HG03196 (cell line): ENCODE data around the gene GHSR.

Experiments
- ATAC-seq: cut with Tn5 transposase; IDR thresholded peaks from one replicate; pipeline ENCODE4 v1.9.1; 2021; ENCODE audit not compliant: unreplicated experiment

GHSR gene

DNA sequence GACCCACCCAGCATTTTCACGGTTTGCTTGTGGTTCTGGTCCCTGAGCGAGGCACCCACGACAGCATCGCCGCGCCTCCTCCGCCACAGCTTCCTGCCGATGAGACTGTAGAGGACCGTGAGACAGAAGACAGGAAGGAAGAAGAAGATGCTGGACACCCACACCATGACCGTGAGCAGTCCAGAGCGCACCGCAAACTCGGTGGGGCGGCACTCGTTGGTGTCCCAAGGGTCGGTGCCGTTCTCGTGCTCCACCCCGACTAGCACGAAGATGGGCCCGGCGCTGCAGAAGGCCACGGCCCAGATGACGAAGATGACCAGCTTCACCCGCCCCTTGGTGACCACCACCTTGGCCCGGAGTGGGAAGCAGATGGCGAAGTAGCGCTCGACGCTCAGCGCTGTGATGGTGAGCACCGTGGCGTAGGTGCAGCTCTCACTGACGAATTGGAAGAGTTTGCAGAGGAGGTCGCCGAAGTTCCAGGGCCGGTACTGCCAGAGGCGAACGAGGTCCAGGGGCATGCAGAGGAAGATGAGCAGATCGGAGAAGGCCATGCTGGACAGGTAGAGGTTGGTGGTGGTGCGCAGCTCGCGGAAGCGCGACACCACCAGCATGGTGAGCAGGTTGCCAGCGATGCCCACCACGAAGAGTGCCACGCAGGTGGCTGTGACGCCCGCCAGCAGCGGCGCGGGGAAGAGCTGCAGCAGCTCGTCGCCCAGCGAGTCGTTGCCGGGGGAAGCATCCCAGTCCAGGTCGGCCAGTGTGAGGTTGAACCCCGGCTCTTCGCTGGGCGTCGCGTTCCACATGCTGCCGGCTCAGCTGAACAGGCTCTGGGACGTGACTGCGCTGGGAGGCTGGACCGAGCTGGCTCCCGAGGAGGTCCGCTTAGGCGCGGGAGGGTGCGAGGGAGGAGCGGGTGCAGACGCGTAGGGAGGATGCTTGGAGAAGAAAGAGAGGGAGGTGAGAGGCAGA lies at the start of gene GHSR:
Gene GHSR, minus strand, starts transcription at position 846 of the 969 bp plus-strand sequence. Its CDS starts 43 bp downstream, at position 803.
- ATAC-seq: no peak

DNA sequence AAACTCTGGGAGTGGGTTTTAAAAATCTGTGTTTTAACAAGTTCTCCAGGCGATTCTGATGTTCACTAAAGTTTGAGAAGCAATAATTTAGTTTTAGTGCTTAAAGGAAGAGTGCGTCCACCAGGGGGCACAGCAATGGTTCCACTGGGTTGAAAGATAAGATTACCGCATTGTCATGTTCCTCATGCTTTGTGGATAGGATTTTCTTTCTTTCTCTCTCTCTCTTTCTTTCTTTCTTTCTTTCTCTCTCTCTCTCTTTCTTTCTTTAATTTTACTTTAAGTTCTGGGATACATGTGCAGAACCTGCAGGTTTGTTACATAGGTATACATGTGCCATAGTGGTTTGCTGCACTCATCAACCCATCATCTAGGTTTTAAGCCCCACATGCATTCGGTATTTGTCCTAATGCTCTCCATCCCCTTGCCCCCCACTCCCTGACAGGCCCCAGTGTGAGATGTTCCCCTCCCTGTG lies 42.0 kb upstream of the GHSR start:
- ATAC-seq: peak; percentile 78

- ATAC-seq: no peak
These were observed 29.9 kb upstream of the GHSR start for GRCh38 chr3:172478116-172478515.

DNA sequence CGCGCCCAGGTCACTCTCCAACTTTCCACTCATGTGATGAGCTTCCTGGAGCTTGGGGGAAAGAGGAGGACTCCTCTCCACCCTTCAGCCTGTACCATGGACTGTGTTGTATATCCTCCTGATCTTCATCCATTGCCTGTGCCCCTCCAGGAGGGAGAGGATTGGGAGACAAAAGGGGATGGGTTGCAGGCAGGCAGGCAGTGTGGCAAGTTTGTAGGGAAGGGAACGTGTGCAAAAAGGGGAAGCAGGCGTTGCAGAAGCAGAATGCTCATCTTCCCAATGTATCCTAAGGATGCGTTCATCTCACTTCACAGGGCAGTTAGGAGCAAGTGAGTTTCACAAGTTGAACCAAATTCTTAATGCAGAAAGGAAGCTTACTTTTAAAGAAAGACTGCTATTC lies 28.1 kb upstream of the GHSR start:
- no peak for ATAC-seq

- ATAC-seq: no peak
These were observed 27.4 kb upstream of the GHSR start for GRCh38 chr3:172475703-172476102.

GRCh38 chr3:172471903-172472302 lies 23.6 kb upstream of the GHSR start:
- ATAC-seq: no peak

DNA sequence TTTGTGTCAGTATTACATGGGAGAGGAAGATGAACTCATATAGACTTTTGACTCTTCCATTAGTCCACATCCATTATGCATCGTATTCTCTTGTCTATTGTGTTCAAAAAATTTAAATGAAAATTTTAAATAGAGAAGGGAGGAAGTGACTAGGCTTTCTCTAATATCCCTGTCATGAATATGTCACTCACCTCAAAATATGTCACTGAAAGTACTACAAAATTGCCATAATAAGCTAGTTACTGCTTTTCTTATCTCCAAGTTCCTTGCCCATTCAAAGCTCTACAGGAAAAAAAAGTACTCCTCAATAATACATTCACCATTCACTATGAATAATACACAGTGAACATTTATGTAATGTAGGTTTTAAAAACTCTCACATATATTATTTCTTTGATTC lies 22.3 kb upstream of the GHSR start:
- ATAC-seq: no peak

GRCh38 chr3:172467170-172467824 lies 19.0 kb upstream of the GHSR start:
- ATAC-seq: no peak

DNA sequence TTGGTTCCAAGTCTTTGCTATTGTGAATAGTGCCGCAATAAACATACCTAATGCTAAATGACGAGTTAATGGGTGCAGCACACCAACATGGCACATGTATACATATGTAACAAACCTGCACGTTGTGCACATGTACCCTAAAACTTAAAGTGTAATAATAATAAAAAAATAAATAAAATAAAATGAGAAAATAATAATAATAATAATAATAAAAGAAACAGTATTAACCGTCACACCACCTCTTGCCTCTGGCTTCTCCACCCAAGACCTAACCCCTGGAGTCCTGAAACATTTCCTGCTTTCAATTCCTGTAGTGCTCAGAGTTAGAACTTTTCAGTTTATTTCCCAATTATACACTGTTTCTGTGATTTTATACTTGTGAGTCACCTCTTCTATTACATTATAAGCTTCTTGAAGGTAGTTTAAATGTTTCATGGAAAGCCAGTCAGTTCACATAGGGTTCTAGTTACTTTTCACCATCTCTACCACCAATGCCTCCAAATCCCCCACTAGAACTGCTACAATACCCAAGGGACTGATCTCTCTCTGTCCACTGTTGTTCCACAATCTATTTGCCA lies 18.4 kb upstream of the GHSR start:
- no peak for ATAC-seq

DNA sequence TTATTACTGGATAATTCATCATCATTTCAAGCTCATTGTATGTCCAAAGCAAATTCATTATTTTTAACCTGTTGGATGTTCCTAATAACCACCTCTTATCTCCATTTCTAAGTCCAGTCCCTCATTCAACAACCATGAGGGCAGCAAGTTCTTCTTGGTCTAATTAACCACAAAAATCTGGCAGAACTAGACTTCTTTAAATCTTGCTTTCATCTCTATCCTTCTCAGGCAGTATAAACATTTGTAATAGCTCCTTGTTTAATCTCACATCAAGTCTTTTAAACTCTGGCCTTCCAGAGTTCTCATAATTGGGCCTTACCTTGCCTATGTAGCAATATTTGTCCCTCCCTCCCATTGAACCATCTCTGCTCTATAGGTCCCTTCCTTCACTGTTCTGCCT lies 17.0 kb upstream of the GHSR start:
- ATAC-seq: no peak

GRCh38 chr3:172464306-172464705 lies 16.1 kb upstream of the GHSR start:
- no peak for ATAC-seq

DNA sequence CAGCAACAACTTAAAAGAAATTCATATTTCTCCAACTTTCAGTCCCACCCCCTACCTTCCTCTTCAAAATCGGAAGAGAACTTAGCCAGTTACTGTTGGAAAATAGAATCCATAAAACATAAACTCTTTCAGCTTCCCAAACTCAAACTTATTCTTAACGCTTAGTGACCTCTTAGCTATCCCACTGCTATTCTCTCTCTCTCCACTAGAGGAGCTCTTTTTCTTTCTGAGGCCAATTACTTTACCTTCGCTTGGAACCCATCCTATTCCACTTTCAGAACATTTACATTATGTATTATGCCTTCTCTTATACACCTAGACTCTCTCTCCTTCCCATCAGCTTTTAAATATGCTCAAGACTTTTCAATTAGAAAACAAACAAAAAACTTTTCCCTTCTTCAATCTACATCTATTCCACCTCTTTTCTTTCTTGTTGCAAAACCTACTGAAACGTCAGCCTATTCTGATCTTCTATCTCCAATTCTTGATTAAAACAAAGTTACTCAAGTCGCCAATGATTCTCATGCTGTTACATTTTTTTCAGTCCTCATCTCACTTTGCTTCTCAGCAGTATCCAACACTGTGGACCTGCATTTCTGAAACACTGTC lies 13.4 kb upstream of the GHSR start:
- no peak for ATAC-seq

GRCh38 chr3:172456404-172456803 lies 8.1 kb upstream of the GHSR start:
- no peak for ATAC-seq

DNA sequence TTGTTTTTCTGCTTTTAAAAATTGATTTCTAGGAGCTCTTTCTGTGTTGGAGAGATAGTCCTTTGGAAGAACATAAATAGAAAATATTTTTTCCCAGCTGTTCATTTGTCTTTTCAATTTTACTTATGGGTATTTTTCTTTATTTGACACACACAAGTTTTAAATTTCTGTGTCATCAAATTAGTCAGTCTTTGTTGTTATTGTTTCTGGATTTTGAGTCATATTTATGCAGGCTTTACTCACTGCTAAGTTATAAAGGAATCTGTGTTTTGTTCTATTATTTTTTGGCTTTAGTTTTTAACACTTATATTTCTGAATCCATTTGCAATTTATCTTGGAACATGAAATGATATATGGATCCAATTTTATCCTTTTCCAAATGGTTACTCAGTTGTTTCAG lies 5.9 kb upstream of the GHSR start:
- ATAC-seq: no peak

- ATAC-seq: no peak
These were observed 1.4 kb upstream of the GHSR start for GRCh38 chr3:172449466-172450149.

DNA sequence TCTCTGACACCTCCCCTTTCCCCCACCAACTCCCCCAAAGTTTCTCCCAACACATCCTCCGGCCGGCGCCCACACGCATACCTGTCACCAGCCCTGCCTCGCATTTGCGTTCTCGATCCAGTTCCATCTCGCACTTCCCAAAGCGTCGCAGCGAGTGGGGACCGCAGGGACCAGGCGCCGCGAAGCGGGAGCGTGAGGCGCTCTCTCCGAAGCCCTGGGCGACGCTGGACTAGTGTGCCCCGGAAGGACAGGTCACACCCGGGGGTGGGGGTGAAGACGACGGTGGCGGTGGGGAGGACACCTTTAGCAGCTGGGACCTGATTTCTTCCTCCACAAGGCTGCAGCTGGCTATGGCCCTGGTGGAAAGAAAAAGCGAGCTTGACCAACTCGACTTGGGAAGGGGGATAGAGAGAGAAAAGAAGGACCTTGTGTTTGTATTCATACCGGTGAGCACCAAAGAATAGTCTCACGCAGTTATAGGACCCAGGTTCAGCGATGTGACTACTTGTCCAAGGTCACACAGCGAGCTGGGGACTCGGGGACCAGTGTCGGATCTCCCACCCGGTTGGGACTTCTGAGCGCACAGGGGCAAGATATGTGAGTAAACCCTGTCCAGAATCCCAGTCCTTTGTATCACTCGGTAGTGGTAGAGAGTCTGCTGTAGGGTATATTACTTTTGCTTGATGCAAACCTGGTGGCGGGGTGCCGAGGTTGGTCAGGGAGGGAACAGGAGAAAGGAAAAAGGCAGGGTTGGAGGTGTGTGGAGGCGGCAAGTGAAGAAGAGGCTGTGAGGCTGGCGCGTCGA lies 607 bp upstream of the GHSR start:
- no peak for ATAC-seq

GRCh38 chr3:172446198-172446597 lies 2.1 kb downstream of the GHSR start:
- ATAC-seq: no peak

DNA sequence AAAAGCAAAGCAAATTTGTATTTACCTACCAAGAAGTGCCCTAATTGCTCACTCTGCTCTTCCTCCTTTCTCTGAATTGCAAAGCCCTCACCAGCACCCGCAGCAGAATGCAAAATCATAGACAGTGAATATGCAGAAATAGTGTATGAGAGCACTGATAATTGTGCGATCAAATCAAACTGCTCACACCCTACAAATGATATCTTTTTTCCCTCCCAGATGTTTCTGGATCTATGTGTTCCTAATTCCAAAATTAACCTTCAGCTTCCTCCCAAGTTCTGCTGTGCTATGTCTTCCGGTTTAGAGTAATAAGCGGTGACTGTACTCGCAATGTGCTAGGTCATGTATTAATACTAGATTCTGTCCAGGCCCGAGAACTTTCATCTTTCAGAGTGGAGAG lies 3.4 kb downstream of the GHSR start:
- ATAC-seq: no peak

- ATAC-seq: no peak
These were observed 5.7 kb downstream of the GHSR start for GRCh38 chr3:172442606-172443005.

DNA sequence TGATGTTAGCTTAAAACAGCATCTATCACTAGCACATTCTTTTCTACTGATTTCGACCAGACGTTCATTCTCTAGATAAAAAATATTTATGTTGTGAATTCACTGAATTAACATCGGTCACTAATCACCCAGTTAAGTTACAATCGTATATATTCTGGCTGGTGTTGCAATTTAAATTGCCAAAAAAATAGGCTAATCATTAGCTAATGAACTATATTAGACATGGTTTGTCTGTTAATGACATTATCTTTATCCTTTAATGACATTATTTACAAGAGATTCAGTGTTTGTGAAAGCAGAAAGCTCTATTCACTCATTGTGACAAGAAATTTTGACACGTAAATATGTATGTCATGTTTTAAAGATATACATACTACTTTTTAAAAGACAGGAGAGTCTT lies 6.7 kb downstream of the GHSR start:
- ATAC-seq: no peak
